Measurements from ENCODE around the gene MBD3L1. TPM values are rescaled to one million over a fixed set of nuclear protein-coding genes. Genes with fewer than 3 reads are reported as not detected.

Gene MBD3L1
- total RNA-seq, result not detected
- long read RNA-seq, partial matches to known transcripts, result 0 of 2 reads
- long read RNA-seq, other reads (novel, unspliced or antisense), result 2 of 2 reads

DNA sequence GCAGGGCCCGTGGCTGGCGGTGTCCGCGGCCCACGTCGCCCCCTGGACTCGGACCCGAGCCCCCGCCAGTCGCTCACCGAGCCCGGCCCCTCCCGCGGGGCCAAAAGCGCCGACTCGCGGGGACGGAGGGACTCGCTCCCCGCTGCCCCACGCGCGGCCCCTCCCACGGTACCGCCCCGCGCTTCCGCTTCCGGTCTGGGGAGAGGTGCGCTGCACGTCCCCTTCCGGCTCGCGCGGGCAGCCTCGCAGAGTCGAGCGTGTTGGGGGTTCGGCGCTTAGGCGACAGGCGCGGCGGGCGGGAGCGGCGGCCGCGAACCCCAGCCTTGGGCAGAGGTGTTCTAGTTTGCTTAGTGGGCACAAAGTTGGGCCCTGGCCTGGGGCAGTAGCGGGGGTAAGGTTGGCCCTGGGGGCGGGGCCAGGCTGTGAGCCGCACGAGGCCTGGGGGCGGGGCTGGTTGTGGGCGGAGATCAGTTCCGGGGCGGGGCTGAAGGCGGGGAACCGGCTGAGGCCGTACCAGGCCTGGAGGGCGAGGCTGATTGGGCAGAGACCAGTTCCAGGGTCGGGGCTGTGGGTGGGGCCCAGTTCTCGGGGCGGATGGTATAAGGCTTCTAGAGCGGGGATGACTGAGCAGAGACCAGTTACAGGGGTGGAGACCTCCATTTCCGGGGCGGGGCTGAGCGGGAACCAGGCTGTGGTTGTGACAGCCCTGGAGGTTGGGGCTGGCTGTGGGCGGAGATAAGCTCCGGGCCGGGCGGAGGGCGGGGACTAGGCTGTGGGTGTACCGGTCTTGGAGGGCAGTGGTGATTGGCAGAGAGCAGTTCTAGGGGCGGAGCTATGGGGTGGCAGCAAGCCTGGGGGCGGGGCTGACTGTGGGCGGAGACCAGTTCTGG, at the start of gene MBD3L1, which contains the start of gene ZNF558:
TSS of gene MBD3L1 (plus strand) at position 246 of the 890 bp plus-strand sequence. CDS start 10,302 bp downstream, outside the sequence.
TSS of gene ZNF558 (minus strand) at position 173 of the 890 bp plus-strand sequence. CDS start 9,645 bp downstream, outside the sequence.
- intact Hi-C loops (cut with micrococcal nuclease), result no loop called here
- ATAC-seq (peak; percentile 95), DNase-seq (peak; percentile 99)

- no peak for DNase-seq
- no peak for ATAC-seq
- intact Hi-C loops (cut with micrococcal nuclease), result no loop called here
These were observed 37.4 kb upstream of the MBD3L1 start for GRCh38 chr19:8794823-8795222.

DNA sequence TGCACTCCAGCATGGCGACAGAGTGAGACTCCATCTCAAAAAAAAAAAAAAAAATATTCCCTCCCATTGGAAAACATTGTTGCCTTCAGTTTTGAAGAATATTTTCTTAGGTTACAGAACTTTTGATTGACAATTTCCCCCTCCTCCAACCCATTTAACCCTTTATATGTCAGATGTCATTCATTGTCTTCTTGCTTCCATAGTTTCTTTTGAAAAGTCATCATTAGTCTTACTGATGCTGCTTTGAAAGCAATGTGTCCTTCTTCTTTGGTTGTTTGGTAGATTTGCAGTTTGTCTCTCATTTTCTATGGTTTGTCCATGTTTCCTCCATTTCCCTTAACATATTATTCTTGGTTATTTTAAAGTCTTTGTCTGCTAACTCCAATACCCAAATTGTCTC, 25.5 kb upstream of the MBD3L1 start:
- DNase-seq (no peak), ATAC-seq (no peak)
- intact Hi-C loops (cut with micrococcal nuclease), result no loop called here

DNA sequence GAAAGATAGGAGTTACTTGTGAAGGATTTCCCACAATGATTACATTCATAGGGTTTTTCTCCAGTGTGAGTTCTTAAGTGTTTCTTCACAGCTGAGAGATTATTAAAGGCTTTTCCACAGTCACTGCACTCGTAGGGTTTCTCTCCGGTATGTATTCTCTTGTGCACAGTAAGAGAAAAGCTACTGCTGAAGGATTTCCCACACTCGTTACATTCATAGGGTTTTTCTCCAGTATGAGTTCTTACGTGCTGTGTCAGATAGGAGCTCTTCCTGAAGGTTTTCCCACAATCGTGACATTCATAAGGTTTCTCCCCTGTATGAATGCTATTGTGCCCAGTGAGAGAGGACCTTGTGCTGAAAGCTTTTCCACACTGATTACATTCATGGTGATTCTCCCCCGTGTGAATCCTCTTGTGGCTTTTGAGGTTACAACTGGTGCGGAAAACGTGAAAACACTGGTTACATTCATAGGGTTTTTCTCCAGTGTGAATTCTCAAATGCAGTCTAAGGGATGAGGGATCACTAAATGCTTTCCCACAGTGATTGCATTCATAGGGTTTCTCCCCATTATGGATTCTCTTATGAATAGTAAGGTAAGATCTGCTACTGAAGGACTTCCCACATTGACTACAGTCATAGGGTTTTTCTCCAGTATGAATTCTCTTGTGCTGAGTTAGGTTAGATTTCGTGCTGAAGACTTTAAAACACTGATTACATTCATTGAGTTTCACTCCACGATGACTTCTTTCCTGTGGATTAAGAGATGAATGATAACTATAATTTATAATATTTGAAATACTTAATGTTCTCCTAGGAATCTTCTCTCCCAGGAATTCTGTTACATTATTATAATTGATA, 20.6 kb upstream of the MBD3L1 start:
- intact Hi-C loops (cut with micrococcal nuclease), result no loop called here
- DNase-seq, result no peak
- ATAC-seq, result no peak

DNA sequence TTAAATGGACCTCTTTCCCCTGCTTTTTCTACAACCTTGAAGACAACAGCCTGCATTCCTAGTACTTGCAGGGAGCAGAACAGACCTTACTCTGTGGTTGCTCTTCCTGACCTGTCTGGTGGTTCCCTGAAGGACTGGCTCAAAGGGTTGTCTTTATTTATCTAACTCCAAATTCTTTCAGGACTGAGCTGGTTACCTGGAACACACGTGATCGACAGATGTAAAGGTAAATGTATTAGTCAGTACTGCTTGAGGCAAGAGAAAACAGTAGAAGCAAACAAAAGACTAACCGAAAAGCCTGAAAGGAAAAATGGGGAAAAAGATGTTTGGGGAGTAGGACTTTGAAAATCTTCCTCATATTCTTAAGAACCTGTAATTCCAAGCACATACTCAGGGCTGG, 18.0 kb upstream of the MBD3L1 start:
- DNase-seq (no peak), ATAC-seq (no peak)
- intact Hi-C loops (cut with micrococcal nuclease), result no loop called here

- DNase-seq, result no peak
- intact Hi-C loops (cut with micrococcal nuclease), result no loop called here
- ATAC-seq, result no peak
These were observed 16.4 kb upstream of the MBD3L1 start for GRCh38 chr19:8815780-8816179.

- DNase-seq (no peak), ATAC-seq (no peak)
- intact Hi-C loops (cut with micrococcal nuclease), result no loop called here
These were observed 11.9 kb upstream of the MBD3L1 start for GRCh38 chr19:8820234-8820633.

DNA sequence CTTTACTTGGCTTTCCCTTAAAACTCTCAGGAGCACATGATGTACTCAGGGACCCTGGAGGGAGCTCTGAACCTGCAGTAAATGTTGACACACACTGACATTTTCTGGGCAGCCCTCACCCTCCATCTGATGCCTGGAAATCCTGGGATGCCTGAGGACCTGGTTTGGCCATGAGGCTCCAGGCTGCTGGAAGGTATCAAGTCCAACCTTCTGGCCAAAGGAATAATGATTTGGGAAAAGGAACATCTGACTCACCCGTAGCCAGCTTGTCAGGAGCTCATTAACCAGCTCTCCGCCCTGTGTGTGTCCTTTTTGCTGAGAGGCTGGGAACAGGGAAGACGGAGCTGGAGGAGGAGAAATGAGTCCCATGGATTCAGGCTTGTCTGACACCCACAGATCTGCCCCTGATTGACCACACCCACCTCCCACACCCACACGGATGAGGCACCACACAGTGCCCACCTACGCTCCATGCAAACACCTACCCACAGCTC, 10.4 kb upstream of the MBD3L1 start:
- intact Hi-C loops (cut with micrococcal nuclease), result no loop called here
- no peak for ATAC-seq
- DNase-seq, result no peak

GRCh38 chr19:8826371-8826770, 5.8 kb upstream of the MBD3L1 start:
- intact Hi-C loops (cut with micrococcal nuclease), result no loop called here
- ATAC-seq (no peak), DNase-seq (no peak)

- intact Hi-C loops (cut with micrococcal nuclease), result no loop called here
- no peak for DNase-seq
- ATAC-seq, result no peak
These were observed 4.9 kb upstream of the MBD3L1 start for GRCh38 chr19:8827277-8827676.

DNA sequence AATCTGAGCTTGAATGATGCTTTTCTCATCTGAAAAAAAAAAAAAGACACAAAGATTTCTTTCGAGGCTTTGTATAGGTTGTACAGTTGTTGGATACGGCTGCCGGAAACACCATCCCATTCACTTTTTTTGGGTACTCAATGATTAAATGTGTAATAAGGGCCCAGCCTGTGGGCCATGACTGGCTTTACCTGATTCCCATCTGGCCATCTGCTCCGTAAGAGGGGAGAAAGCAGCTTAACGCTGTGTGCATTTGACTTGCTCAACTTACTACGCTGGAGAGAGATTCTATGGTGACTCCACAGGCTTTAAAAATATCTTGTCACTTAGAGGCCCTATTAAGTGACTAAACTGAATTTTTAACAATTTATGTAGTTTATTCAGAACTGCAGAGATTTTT, 804 bp upstream of the MBD3L1 start:
- intact Hi-C loops (cut with micrococcal nuclease), result no loop called here
- no peak for DNase-seq
- ATAC-seq, result no peak

- ATAC-seq (no peak), DNase-seq (no peak)
- intact Hi-C loops (cut with micrococcal nuclease), result no loop called here
These were observed 395 bp upstream of the MBD3L1 start for GRCh38 chr19:8831832-8832131.

- DNase-seq, result no peak
- intact Hi-C loops (cut with micrococcal nuclease), result no loop called here
- ATAC-seq, result no peak
These were observed 3.3 kb downstream of the MBD3L1 start for GRCh38 chr19:8835446-8835845.

GRCh38 chr19:8835877-8836276, 3.7 kb downstream of the MBD3L1 start:
- no peak for ATAC-seq
- intact Hi-C loops (cut with micrococcal nuclease), result no loop called here
- no peak for DNase-seq

- intact Hi-C loops (cut with micrococcal nuclease), result no loop called here
- ATAC-seq, result no peak
- no peak for DNase-seq
These were observed 8.5 kb downstream of the MBD3L1 start for GRCh38 chr19:8840708-8841107.

DNA sequence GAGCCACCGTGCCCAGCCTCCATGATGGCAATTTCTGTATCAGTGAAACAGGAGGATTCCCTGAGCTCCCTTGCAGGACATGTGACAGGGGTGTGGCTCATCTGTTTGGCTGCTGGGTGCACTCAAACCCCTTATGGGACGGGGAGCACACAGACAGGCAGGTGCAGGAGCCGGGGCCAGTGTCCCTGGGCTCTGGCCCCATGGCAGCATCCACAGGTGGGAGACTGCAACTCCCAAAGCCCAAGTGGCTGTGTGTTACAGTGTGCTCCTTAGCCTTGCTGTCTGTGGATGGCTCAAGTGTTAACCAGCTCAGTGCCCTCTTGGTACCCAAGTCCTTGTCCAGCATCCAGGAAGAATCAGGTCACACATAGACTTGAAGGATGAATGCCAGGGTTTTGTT, 14.6 kb downstream of the MBD3L1 start:
- no peak for DNase-seq
- ATAC-seq, result no peak
- intact Hi-C loops (cut with micrococcal nuclease), result no loop called here

- no peak for DNase-seq
- no peak for ATAC-seq
- intact Hi-C loops (cut with micrococcal nuclease), result no loop called here
These were observed 17.1 kb downstream of the MBD3L1 start for GRCh38 chr19:8849232-8849631.

GRCh38 chr19:8850488-8850887, 18.3 kb downstream of the MBD3L1 start:
- intact Hi-C loops (cut with micrococcal nuclease), result no loop called here
- DNase-seq, result no peak
- no peak for ATAC-seq

DNA sequence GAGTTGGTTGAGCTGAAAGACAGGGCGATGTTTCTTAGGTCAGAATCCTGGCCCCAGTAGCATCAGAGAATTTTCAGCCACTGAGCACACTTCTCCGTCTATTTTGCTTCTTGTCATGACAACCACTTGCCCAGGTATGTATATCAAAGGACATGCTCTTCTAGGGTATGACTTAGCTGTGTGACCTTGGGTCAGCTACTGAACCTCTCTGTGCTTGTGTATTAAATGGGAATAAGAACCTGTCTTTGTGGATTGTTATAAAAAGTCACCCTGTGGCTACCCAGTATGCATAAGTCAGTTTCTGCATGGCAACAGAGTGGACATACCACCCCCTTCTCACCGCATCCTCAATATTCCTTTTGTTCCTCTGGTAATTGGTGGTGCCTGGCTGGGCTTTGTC, 26.1 kb downstream of the MBD3L1 start:
- no peak for ATAC-seq
- DNase-seq, result no peak
- intact Hi-C loops (cut with micrococcal nuclease), result no loop called here

- ATAC-seq (no peak), DNase-seq (no peak)
These were observed 34.2 kb downstream of the MBD3L1 start for GRCh38 chr19:8866344-8866743.

More at GRCh38 chr19:8866344-8866743, 34.2 kb downstream of the MBD3L1 start:
- intact Hi-C loops (cut with micrococcal nuclease), result no loop called here
